GM12878 (cell line): ENCODE data around the gene SIK3. TPM values are rescaled to one million over a fixed set of nuclear protein-coding genes. Genes with fewer than 3 reads are reported as not detected.

Experiments used
- ATAC-seq: fragments of 200-7000 bp; cut with Tn5 transposase; 3 replicates; pipeline ENCODE4 v1.9.1; 2020; ENCODE audit warnings: mild to moderate bottlenecking, moderate library complexity
- BruUV-seq: library from RNA; stranded (reverse); fragments of 400-500 nt; replicated peaks from 2 replicates; lab custom pipeline; 2021; lab: Mats Ljungman, UMichigan
- CTCF ChIA-PET: fragments of 300-600 bp; sonication (Branson Sonifier 250); formaldehyde crosslinking; extraction: SDS; loops from one replicate; lab custom pipeline; 2021; ENCODE audit warnings: inconsistent platforms; lab: Yijun Ruan, JAX
- POLR2A ChIA-PET: fragments of 350-600 bp; formaldehyde crosslinking; extraction: SDS; loops from one replicate; lab custom pipeline; 2021; ENCODE audit warnings: inconsistent platforms; lab: Charles Lee
- RAD21 ChIA-PET: fragments of 300-600 bp; sonication (Branson Sonifier 250); formaldehyde crosslinking; loops from one replicate; lab custom pipeline; 2023; ENCODE audit warnings: antibody characterized with exemption; ENCODE audit not compliant: unreplicated experiment; lab: Charles Lee
- SMC1A ChIA-PET: fragments of 300-600 bp; sonication (Branson Sonifier 250); formaldehyde crosslinking; loops from one replicate; lab custom pipeline; 2023; ENCODE audit not compliant: unreplicated experiment, uncharacterized antibody; lab: Charles Lee
- DNase-seq: peaks from one replicate; pipeline ENCODE4 v3.0.0-alpha.2; 2011; ENCODE audit warnings: low read depth, low spot score
- FAIRE-seq: peaks from 3 replicates; lab custom pipeline; 2011; peaks lifted over from hg19 to GRCh38; lab: Jason Lieb, UNC
- H2AFZ ChIP-seq: 2 replicates; pipeline ENCODE4 v1.6.0; 2011; ENCODE audit warnings: low read depth, low read length, control low read depth; ENCODE audit not compliant: control insufficient read depth
- H3K27ac ChIP-seq: 2 replicates; pipeline ENCODE4 v1.5.1; 2011; ENCODE audit warnings: control low read depth; ENCODE audit not compliant: control insufficient read depth, insufficient read depth
- H3K27me3 ChIP-seq, 2 experiments: replicated peaks in 1 of 2; 2 replicates each; pipeline versions ENCODE4 v1.6.0 to v1.6.1; 2011; ENCODE audit warnings: low read length in 1 of 2; ENCODE audit not compliant: control insufficient read depth in 2 of 2, insufficient read depth in 2 of 2
- H3K36me3 ChIP-seq, 2 experiments: 2 replicates each; pipeline ENCODE4 v1.5.1; 2011; ENCODE audit warnings: low read length in 1 of 2; ENCODE audit not compliant: control insufficient read depth in 2 of 2, insufficient read depth in 2 of 2
- H3K4me1 ChIP-seq: 2 replicates; pipeline ENCODE4 v1.6.1; 2011; ENCODE audit warnings: mild to moderate bottlenecking, low read length, moderate library complexity, mixed read lengths; ENCODE audit not compliant: control insufficient read depth, insufficient read depth
- H3K4me2 ChIP-seq: 2 replicates; pipeline ENCODE4 v1.6.0; 2011; ENCODE audit warnings: control low read depth; ENCODE audit not compliant: control insufficient read depth, insufficient read depth
- H3K4me3 ChIP-seq: fragments of 200-600 bp; sonication (generic); 2 replicates; pipeline ENCODE4 v1.5.1; 2016
- H3K79me2 ChIP-seq: 2 replicates; pipeline ENCODE4 v1.6.0; 2011; ENCODE audit warnings: low read length; ENCODE audit not compliant: control insufficient read depth, insufficient read depth
- H3K9ac ChIP-seq: 2 replicates; pipeline ENCODE4 v1.8.0; 2011; ENCODE audit warnings: low read length, control low read depth, mixed read lengths; ENCODE audit not compliant: control insufficient read depth, insufficient read depth
- H3K9me3 ChIP-seq: replicated peaks from 3 replicates; pipeline ENCODE4 v1.5.1; 2011; ENCODE audit warnings: mild to moderate bottlenecking, low read length; ENCODE audit not compliant: control insufficient read depth, insufficient read depth
- H4K20me1 ChIP-seq: 2 replicates; pipeline ENCODE4 v1.6.0; 2011; ENCODE audit not compliant: control insufficient read depth, insufficient read depth
- CHD4 ChIP-seq: fragments of 200-600 bp; sonication (generic); IDR thresholded peaks from 2 replicates; pipeline ENCODE4 v1.6.1; 2016; ENCODE audit warnings: mild to moderate bottlenecking
- MTA2 ChIP-seq: fragments of 450-650 bp; IDR thresholded peaks from 2 replicates; pipeline ENCODE4 v1.6.1; 2016; ENCODE audit warnings: low read depth, mild to moderate bottlenecking, moderate library complexity
- NBN ChIP-seq: fragments of 450-650 bp; IDR thresholded peaks from 2 replicates; pipeline ENCODE4 v1.6.1; 2016
- SMC3 ChIP-seq: IDR thresholded peaks from 2 replicates; pipeline ENCODE4 v1.6.1; 2011; ENCODE audit warnings: low read length, improper control_type of control experiment, borderline replicate concordance
- YY1 ChIP-seq: IDR thresholded peaks from 2 replicates; pipeline ENCODE4 v1.6.1; 2011; ENCODE audit warnings: low read depth, mild to moderate bottlenecking, low read length
- WGBS: methylation state at CpG from one replicate; pipeline ENCODE4 v1.1.6; 2016; ENCODE audit warnings: low lambda C conversion rate; ENCODE audit not compliant: insufficient replicate concordance, insufficient coverage; ENCODE audit errors: missing lambda C conversion rate; 5-methylcytosine and 5-hydroxymethylcytosine counted together
- in situ Hi-C: fragments of 300-500 bp; cut with MboI; formaldehyde crosslinking; loops from 9 replicates; pipeline ENCODE4 v1.14.3; 2018; ENCODE audit warnings: mixed read lengths
- intact Hi-C: fragments of 100-400 bp; cut with micrococcal nuclease; formaldehyde crosslinking; loops from one replicate; pipeline ENCODE4 v1.14.2; 2022; ENCODE audit not compliant: unreplicated experiment
- polyA plus RNA-seq, 11 experiments: library from polyadenylated mRNA; depleted of rRNA in 4 of 11; unstranded in 6 of 11; stranded (reverse) in 5 of 11; fragments of >200 nt; fragmentation: Nextera tagmentation in 4 of 11; fragmentation: Illumina TruSeq in 1 of 11; extraction: Ambion mirVana in 4 of 11; extraction: Trizol in 1 of 11; gene quantifications; 1 replicate in 1 of 11; 2 replicates in 10 of 11; pipeline versions ENCODE4 v1.2.1 to v1.2.3, GENCODE V29; 2011 to 2016; ENCODE audit warnings: inconsistent platforms in 2 of 11, missing spikeins in 2 of 11, low read depth in 1 of 11
- total RNA-seq, 4 experiments: library from RNA; depleted of rRNA in 3 of 4; stranded (reverse); fragments of >200 nt in 3 of 4; fragmentation: Illumina TruSeq in 1 of 4; extraction: Trizol in 1 of 4; gene quantifications; 2 replicates each; pipeline versions ENCODE4 v1.2.1 to v1.2.3, GENCODE V29; 2013 to 2021
- TF ChIP-seq, protein P1 (sequence below): fragments of 450-650 bp; conservative IDR thresholded peaks from 2 replicates; pipeline ENCODE4 v1.6.1; 2017; ENCODE audit warnings: mild to moderate bottlenecking, moderate library complexity
- TF ChIP-seq, protein P2 (sequence below): IDR thresholded peaks from 2 replicates; pipeline ENCODE4 v1.6.1; 2011; ENCODE audit warnings: borderline replicate concordance, low read depth, mild to moderate bottlenecking, moderate library complexity, low read length; ENCODE audit not compliant: insufficient read depth, poor library complexity, severe bottlenecking
- TF ChIP-seq, protein P3 (sequence below): fragments of 150-350 bp; IDR thresholded peaks from 2 replicates; pipeline ENCODE4 v1.6.1; 2016; ENCODE audit warnings: low read depth, low read length
- TF ChIP-seq, protein P4 (sequence below): fragments of 450-650 bp; IDR thresholded peaks from 2 replicates; pipeline ENCODE4 v1.6.1; 2017; ENCODE audit warnings: mild to moderate bottlenecking, low read depth, inconsistent platforms; ENCODE audit not compliant: poor library complexity, severe bottlenecking

The SIK3 gene
- total and polyA plus RNA-seq, 10 of the 15 experiments (the other 5 are each of a cell fraction or from before 2014, with no cell fraction given): 2.5 to 31.9 (median 11.1) TPM

DNA sequence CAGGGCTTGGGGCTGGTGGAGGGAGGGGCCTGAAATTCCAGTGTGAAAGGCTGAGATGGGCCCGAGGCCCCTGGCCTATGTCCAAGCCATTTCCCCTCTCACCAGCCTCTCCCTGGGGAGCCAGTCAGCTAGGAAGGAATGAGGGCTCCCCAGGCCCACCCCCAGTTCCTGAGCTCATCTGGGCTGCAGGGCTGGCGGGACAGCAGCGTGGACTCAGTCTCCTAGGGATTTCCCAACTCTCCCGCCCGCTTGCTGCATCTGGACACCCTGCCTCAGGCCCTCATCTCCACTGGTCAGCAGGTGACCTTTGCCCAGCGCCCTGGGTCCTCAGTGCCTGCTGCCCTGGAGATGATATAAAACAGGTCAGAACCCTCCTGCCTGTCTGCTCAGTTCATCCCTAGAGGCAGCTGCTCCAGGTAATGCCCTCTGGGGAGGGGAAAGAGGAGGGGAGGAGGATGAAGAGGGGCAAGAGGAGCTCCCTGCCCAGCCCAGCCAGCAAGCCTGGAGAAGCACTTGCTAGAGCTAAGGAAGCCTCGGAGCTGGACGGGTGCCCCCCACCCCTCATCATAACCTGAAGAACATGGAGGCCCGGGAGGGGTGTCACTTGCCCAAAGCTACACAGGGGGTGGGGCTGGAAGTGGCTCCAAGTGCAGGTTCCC lies 268.6 kb downstream of the SIK3 start, which contains the start of gene APOC3 (continued):
- TF ChIP-seq SMC3: no peak
- TF ChIP-seq, protein P1, sequence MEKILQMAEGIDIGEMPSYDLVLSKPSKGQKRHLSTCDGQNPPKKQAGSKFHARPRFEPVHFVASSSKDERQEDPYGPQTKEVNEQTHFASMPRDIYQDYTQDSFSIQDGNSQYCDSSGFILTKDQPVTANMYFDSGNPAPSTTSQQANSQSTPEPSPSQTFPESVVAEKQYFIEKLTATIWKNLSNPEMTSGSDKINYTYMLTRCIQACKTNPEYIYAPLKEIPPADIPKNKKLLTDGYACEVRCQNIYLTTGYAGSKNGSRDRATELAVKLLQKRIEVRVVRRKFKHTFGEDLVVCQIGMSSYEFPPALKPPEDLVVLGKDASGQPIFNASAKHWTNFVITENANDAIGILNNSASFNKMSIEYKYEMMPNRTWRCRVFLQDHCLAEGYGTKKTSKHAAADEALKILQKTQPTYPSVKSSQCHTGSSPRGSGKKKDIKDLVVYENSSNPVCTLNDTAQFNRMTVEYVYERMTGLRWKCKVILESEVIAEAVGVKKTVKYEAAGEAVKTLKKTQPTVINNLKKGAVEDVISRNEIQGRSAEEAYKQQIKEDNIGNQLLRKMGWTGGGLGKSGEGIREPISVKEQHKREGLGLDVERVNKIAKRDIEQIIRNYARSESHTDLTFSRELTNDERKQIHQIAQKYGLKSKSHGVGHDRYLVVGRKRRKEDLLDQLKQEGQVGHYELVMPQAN: no peak

DNA sequence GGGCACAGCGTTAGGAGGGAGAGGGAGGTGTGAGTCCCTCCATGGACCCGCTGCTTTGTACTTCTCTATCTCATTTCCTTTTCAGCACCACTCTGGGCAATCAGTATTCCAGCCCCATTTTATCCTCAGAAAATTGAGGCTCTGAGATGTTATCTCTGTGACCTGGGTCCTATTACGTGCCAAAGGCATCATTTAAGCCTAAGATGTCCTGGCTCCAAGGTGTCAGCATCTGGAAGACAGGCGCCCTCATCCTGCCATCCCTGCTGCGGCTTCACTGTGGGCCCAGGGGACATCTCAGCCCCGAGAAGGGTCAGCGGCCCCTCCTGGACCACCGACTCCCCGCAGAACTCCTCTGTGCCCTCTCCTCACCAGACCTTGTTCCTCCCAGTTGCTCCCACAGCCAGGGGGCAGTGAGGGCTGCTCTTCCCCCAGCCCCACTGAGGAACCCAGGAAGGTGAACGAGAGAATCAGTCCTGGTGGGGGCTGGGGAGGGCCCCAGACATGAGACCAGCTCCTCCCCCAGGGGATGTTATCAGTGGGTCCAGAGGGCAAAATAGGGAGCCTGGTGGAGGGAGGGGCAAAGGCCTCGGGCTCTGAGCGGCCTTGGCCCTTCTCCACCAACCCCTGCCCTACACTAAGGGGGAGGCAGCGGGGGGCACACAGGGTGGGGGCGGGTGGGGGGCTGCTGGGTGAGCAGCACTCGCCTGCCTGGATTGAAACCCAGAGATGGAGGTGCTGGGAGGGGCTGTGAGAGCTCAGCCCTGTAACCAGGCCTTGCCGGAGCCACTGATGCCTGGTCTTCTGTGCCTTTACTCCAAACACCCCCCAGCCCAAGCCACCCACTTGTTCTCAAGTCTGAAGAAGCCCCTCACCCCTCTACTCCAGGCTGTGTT lies 269.4 kb downstream of the SIK3 start:
- H3K9ac ChIP-seq: no peak overlapping the region
- ChIA-PET POLR2A (no interaction called here), RAD21 (no interaction called here), CTCF (interaction anchor here (0.6 to 1.1 kb wide), 3 partner anchors 36 to 277 kb away, joined by 3 read pairs; no protein-coding TSS in a partner anchor), SMC1A (no interaction called here)
- no TSS peak for BruUV-seq
- H4K20me1 ChIP-seq: no peaks in the 10 kb centered on the region
- H3K27ac ChIP-seq: no peak overlapping the region
- H2AFZ ChIP-seq: no peak overlapping the region
- in situ Hi-C loops (no loop called here), intact Hi-C loops (no loop called here)
- H3K27me3 ChIP-seq: no peaks in the 10 kb centered on the region
- no peaks in the 10 kb centered on the region for H3K36me3 ChIP-seq
- no peak overlapping the region for H3K4me2 ChIP-seq
- no peaks in the 10 kb centered on the region for H3K79me2 ChIP-seq
- no peaks in the 10 kb centered on the region for H3K4me1 ChIP-seq
- ATAC-seq (no peak), FAIRE-seq (no peak), DNase-seq (no peak)
- no peak overlapping the region for H3K4me3 ChIP-seq
- no peaks in the 10 kb centered on the region for H3K9me3 ChIP-seq
- 34% methylated on average over 16 of the region's 16 CpGs for whole genome bisulfite sequencing
- TF ChIP-seq NBN: no peak
- no peak for TF ChIP-seq CHD4
- TF ChIP-seq, protein P2, sequence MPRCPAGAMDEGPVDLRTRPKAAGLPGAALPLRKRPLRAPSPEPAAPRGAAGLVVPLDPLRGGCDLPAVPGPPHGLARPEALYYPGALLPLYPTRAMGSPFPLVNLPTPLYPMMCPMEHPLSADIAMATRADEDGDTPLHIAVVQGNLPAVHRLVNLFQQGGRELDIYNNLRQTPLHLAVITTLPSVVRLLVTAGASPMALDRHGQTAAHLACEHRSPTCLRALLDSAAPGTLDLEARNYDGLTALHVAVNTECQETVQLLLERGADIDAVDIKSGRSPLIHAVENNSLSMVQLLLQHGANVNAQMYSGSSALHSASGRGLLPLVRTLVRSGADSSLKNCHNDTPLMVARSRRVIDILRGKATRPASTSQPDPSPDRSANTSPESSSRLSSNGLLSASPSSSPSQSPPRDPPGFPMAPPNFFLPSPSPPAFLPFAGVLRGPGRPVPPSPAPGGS: no peak
- TF ChIP-seq YY1: no peak
- no peak for TF ChIP-seq MTA2
- TF ChIP-seq, protein P3, sequence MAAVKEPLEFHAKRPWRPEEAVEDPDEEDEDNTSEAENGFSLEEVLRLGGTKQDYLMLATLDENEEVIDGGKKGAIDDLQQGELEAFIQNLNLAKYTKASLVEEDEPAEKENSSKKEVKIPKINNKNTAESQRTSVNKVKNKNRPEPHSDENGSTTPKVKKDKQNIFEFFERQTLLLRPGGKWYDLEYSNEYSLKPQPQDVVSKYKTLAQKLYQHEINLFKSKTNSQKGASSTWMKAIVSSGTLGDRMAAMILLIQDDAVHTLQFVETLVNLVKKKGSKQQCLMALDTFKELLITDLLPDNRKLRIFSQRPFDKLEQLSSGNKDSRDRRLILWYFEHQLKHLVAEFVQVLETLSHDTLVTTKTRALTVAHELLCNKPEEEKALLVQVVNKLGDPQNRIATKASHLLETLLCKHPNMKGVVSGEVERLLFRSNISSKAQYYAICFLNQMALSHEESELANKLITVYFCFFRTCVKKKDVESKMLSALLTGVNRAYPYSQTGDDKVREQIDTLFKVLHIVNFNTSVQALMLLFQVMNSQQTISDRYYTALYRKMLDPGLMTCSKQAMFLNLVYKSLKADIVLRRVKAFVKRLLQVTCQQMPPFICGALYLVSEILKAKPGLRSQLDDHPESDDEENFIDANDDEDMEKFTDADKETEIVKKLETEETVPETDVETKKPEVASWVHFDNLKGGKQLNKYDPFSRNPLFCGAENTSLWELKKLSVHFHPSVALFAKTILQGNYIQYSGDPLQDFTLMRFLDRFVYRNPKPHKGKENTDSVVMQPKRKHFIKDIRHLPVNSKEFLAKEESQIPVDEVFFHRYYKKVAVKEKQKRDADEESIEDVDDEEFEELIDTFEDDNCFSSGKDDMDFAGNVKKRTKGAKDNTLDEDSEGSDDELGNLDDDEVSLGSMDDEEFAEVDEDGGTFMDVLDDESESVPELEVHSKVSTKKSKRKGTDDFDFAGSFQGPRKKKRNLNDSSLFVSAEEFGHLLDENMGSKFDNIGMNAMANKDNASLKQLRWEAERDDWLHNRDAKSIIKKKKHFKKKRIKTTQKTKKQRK: no peak
- TF ChIP-seq, protein P4, sequence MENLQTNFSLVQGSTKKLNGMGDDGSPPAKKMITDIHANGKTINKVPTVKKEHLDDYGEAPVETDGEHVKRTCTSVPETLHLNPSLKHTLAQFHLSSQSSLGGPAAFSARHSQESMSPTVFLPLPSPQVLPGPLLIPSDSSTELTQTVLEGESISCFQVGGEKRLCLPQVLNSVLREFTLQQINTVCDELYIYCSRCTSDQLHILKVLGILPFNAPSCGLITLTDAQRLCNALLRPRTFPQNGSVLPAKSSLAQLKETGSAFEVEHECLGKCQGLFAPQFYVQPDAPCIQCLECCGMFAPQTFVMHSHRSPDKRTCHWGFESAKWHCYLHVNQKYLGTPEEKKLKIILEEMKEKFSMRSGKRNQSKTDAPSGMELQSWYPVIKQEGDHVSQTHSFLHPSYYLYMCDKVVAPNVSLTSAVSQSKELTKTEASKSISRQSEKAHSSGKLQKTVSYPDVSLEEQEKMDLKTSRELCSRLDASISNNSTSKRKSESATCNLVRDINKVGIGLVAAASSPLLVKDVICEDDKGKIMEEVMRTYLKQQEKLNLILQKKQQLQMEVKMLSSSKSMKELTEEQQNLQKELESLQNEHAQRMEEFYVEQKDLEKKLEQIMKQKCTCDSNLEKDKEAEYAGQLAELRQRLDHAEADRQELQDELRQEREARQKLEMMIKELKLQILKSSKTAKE: no peak
